ENCODE measurements around the gene FCHSD2.

GRCh38 chr11:73074319-73074718 lies 67.8 kb downstream of the FCHSD2 start:
- TF ChIP-seq POLR2A (IDR thresholded peaks at IDR 0.05; ENCODE audit: extremely low read depth, insufficient read length) (no peak), CTCF (IDR thresholded peaks at IDR 0.05; ENCODE audit: low read depth, low read length) (no peak), MAX (IDR thresholded peaks at IDR 0.05; ENCODE audit: low read depth, low read length) (no peak)

Data from NB4 (cell line).